ENCODE measurements around the gene LAMA3.

LAMA3 gene

GRCh38 chr18:23900994-23901393 lies 211.7 kb downstream of the LAMA3 start:
- no peak overlapping the region for H3K4me3 ChIP-seq (ENCODE audit: low read depth in 1 of 5, low read length in 5 of 5)
- H3K27me3 ChIP-seq (ENCODE audit: control insufficient read depth in 5 of 5, insufficient read depth in 4 of 5, low read length in 5 of 5), result no peaks in the 10 kb centered on the region
- no peaks in the 10 kb centered on the region for H3K9me3 ChIP-seq (ENCODE audit: control insufficient read depth in 5 of 5, low read length in 5 of 5)
- H3K27ac ChIP-seq (ENCODE audit: low read depth, low read length), result no peak overlapping the region
- H3K9ac ChIP-seq (ENCODE audit: low read length in 5 of 5), result no peak overlapping the region
- H3K4me1 ChIP-seq (ENCODE audit: control insufficient read depth in 5 of 5, insufficient read depth in 5 of 5, low read length in 5 of 5), result peaks cover 0 to 8% (median 0%) of the 10 kb centered on the region in 5 donors
- H3K36me3 ChIP-seq (ENCODE audit: control insufficient read depth in 5 of 5, insufficient read depth in 5 of 5, low read length in 5 of 5), result peaks cover 0 to 8% (median 4%) of the 10 kb centered on the region in 5 donors

GRCh38 chr18:23902396-23902795 lies 213.1 kb downstream of the LAMA3 start:
- Histone ChIP-seq H3K9me3 (ENCODE audit: control insufficient read depth in 5 of 5, low read length in 5 of 5) (no peaks in the 10 kb centered on the region), H3K36me3 (ENCODE audit: control insufficient read depth in 5 of 5, insufficient read depth in 5 of 5, low read length in 5 of 5) (peaks cover 0 to 12% (median 4%) of the 10 kb centered on the region in 5 donors), H3K27me3 (ENCODE audit: control insufficient read depth in 5 of 5, insufficient read depth in 4 of 5, low read length in 5 of 5) (no peaks in the 10 kb centered on the region), H3K4me1 (ENCODE audit: control insufficient read depth in 5 of 5, insufficient read depth in 5 of 5, low read length in 5 of 5) (peaks cover 0 to 8% (median 0%) of the 10 kb centered on the region in 5 donors), H3K4me3 (ENCODE audit: low read depth in 1 of 5, low read length in 5 of 5) (no peak overlapping the region), H3K9ac (ENCODE audit: low read length in 5 of 5) (no peak overlapping the region), H3K27ac (ENCODE audit: low read depth, low read length) (no peak overlapping the region)

- Histone ChIP-seq H3K9ac (ENCODE audit: low read length in 5 of 5) (no peak overlapping the region), H3K36me3 (ENCODE audit: control insufficient read depth in 5 of 5, insufficient read depth in 5 of 5, low read length in 5 of 5) (peaks cover 0 to 13% (median 7%) of the 10 kb centered on the region in 5 donors), H3K4me1 (ENCODE audit: control insufficient read depth in 5 of 5, insufficient read depth in 5 of 5, low read length in 5 of 5) (peaks cover 0 to 8% (median 0%) of the 10 kb centered on the region in 5 donors), H3K4me3 (ENCODE audit: low read depth in 1 of 5, low read length in 5 of 5) (no peak overlapping the region), H3K9me3 (ENCODE audit: control insufficient read depth in 5 of 5, low read length in 5 of 5) (no peaks in the 10 kb centered on the region), H3K27ac (ENCODE audit: low read depth, low read length) (no peak overlapping the region), H3K27me3 (ENCODE audit: control insufficient read depth in 5 of 5, insufficient read depth in 4 of 5, low read length in 5 of 5) (no peaks in the 10 kb centered on the region)
These were observed 214.7 kb downstream of the LAMA3 start for GRCh38 chr18:23903971-23904370.

GRCh38 chr18:23906658-23907057 lies 217.4 kb downstream of the LAMA3 start:
- Histone ChIP-seq H3K9me3 (ENCODE audit: control insufficient read depth in 5 of 5, low read length in 5 of 5) (no peaks in the 10 kb centered on the region), H3K36me3 (ENCODE audit: control insufficient read depth in 5 of 5, insufficient read depth in 5 of 5, low read length in 5 of 5) (peaks cover 0 to 16% (median 10%) of the 10 kb centered on the region in 5 donors), H3K4me3 (ENCODE audit: low read depth in 1 of 5, low read length in 5 of 5) (no peak overlapping the region), H3K27ac (ENCODE audit: low read depth, low read length) (no peak overlapping the region), H3K9ac (ENCODE audit: low read length in 5 of 5) (no peak overlapping the region), H3K27me3 (ENCODE audit: control insufficient read depth in 5 of 5, insufficient read depth in 4 of 5, low read length in 5 of 5) (no peaks in the 10 kb centered on the region), H3K4me1 (ENCODE audit: control insufficient read depth in 5 of 5, insufficient read depth in 5 of 5, low read length in 5 of 5) (no peaks in the 10 kb centered on the region)

GRCh38 chr18:23908827-23909226 lies 219.6 kb downstream of the LAMA3 start:
- H3K36me3 ChIP-seq (ENCODE audit: control insufficient read depth in 5 of 5, insufficient read depth in 5 of 5, low read length in 5 of 5), result peaks cover 0 to 19% (median 16%) of the 10 kb centered on the region in 5 donors
- H3K4me3 ChIP-seq (ENCODE audit: low read depth in 1 of 5, low read length in 5 of 5), result no peak overlapping the region
- H3K9ac ChIP-seq (ENCODE audit: low read length in 5 of 5), result no peak overlapping the region
- H3K27me3 ChIP-seq (ENCODE audit: control insufficient read depth in 5 of 5, insufficient read depth in 4 of 5, low read length in 5 of 5), result no peaks in the 10 kb centered on the region
- H3K27ac ChIP-seq (ENCODE audit: low read depth, low read length), result no peak overlapping the region
- H3K9me3 ChIP-seq (ENCODE audit: control insufficient read depth in 5 of 5, low read length in 5 of 5), result no peaks in the 10 kb centered on the region
- no peaks in the 10 kb centered on the region for H3K4me1 ChIP-seq (ENCODE audit: control insufficient read depth in 5 of 5, insufficient read depth in 5 of 5, low read length in 5 of 5)

- Histone ChIP-seq H3K36me3 (ENCODE audit: control insufficient read depth in 5 of 5, insufficient read depth in 5 of 5, low read length in 5 of 5) (peaks cover 0 to 23% (median 8%) of the 10 kb centered on the region in 5 donors), H3K4me1 (ENCODE audit: control insufficient read depth in 5 of 5, insufficient read depth in 5 of 5, low read length in 5 of 5) (no peaks in the 10 kb centered on the region), H3K27ac (ENCODE audit: low read depth, low read length) (no peak overlapping the region), H3K9me3 (ENCODE audit: control insufficient read depth in 5 of 5, low read length in 5 of 5) (no peaks in the 10 kb centered on the region), H3K4me3 (ENCODE audit: low read depth in 1 of 5, low read length in 5 of 5) (no peak overlapping the region), H3K27me3 (ENCODE audit: control insufficient read depth in 5 of 5, insufficient read depth in 4 of 5, low read length in 5 of 5) (no peaks in the 10 kb centered on the region), H3K9ac (ENCODE audit: low read length in 5 of 5) (no peak overlapping the region)
These were observed 220.8 kb downstream of the LAMA3 start for GRCh38 chr18:23910032-23910431.

- Histone ChIP-seq H3K9ac (ENCODE audit: low read length in 5 of 5) (no peak overlapping the region), H3K27ac (ENCODE audit: low read depth, low read length) (no peak overlapping the region), H3K36me3 (ENCODE audit: control insufficient read depth in 5 of 5, insufficient read depth in 5 of 5, low read length in 5 of 5) (peaks cover 0 to 23% (median 6%) of the 10 kb centered on the region in 5 donors), H3K9me3 (ENCODE audit: control insufficient read depth in 5 of 5, low read length in 5 of 5) (no peaks in the 10 kb centered on the region), H3K4me1 (ENCODE audit: control insufficient read depth in 5 of 5, insufficient read depth in 5 of 5, low read length in 5 of 5) (no peaks in the 10 kb centered on the region), H3K27me3 (ENCODE audit: control insufficient read depth in 5 of 5, insufficient read depth in 4 of 5, low read length in 5 of 5) (no peaks in the 10 kb centered on the region), H3K4me3 (ENCODE audit: low read depth in 1 of 5, low read length in 5 of 5) (no peak overlapping the region)
These were observed 223.1 kb downstream of the LAMA3 start for GRCh38 chr18:23912356-23912755.

- Histone ChIP-seq H3K36me3 (ENCODE audit: control insufficient read depth in 5 of 5, insufficient read depth in 5 of 5, low read length in 5 of 5) (peaks cover 0 to 21% (median 2%) of the 10 kb centered on the region in 5 donors), H3K9me3 (ENCODE audit: control insufficient read depth in 5 of 5, low read length in 5 of 5) (no peaks in the 10 kb centered on the region), H3K27ac (ENCODE audit: low read depth, low read length) (no peak overlapping the region), H3K27me3 (ENCODE audit: control insufficient read depth in 5 of 5, insufficient read depth in 4 of 5, low read length in 5 of 5) (peaks cover 0 to 3% (median 0%) of the 10 kb centered on the region in 5 donors), H3K4me1 (ENCODE audit: control insufficient read depth in 5 of 5, insufficient read depth in 5 of 5, low read length in 5 of 5) (no peaks in the 10 kb centered on the region), H3K4me3 (ENCODE audit: low read depth in 1 of 5, low read length in 5 of 5) (no peak overlapping the region), H3K9ac (ENCODE audit: low read length in 5 of 5) (no peak overlapping the region)
These were observed 227.1 kb downstream of the LAMA3 start for GRCh38 chr18:23916338-23916737.

GRCh38 chr18:23918395-23919032 lies 229.3 kb downstream of the LAMA3 start:
- Histone ChIP-seq H3K4me1 (ENCODE audit: control insufficient read depth in 5 of 5, insufficient read depth in 5 of 5, low read length in 5 of 5) (no peaks in the 10 kb centered on the region), H3K9ac (ENCODE audit: low read length in 5 of 5) (no peak overlapping the region), H3K27me3 (ENCODE audit: control insufficient read depth in 5 of 5, insufficient read depth in 4 of 5, low read length in 5 of 5) (peaks cover 0 to 3% (median 0%) of the 10 kb centered on the region in 5 donors), H3K9me3 (ENCODE audit: control insufficient read depth in 5 of 5, low read length in 5 of 5) (no peaks in the 10 kb centered on the region), H3K4me3 (ENCODE audit: low read depth in 1 of 5, low read length in 5 of 5) (no peak overlapping the region), H3K36me3 (ENCODE audit: control insufficient read depth in 5 of 5, insufficient read depth in 5 of 5, low read length in 5 of 5) (peaks cover 0 to 22% (median 7%) of the 10 kb centered on the region in 5 donors), H3K27ac (ENCODE audit: low read depth, low read length) (no peak overlapping the region)

GRCh38 chr18:23920054-23920453 lies 230.8 kb downstream of the LAMA3 start:
- H3K27ac ChIP-seq (ENCODE audit: low read depth, low read length), result no peak overlapping the region
- no peak overlapping the region for H3K9ac ChIP-seq (ENCODE audit: low read length in 5 of 5)
- no peaks in the 10 kb centered on the region for H3K9me3 ChIP-seq (ENCODE audit: control insufficient read depth in 5 of 5, low read length in 5 of 5)
- no peak overlapping the region for H3K4me3 ChIP-seq (ENCODE audit: low read depth in 1 of 5, low read length in 5 of 5)
- H3K4me1 ChIP-seq (ENCODE audit: control insufficient read depth in 5 of 5, insufficient read depth in 5 of 5, low read length in 5 of 5), result no peaks in the 10 kb centered on the region
- H3K36me3 ChIP-seq (ENCODE audit: control insufficient read depth in 5 of 5, insufficient read depth in 5 of 5, low read length in 5 of 5), result peaks cover 0 to 14% (median 5%) of the 10 kb centered on the region in 5 donors
- H3K27me3 ChIP-seq (ENCODE audit: control insufficient read depth in 5 of 5, insufficient read depth in 4 of 5, low read length in 5 of 5), result peaks cover 0 to 3% (median 0%) of the 10 kb centered on the region in 5 donors

Measured in subcutaneous abdominal adipose tissue (tissue), 5 donors.